Skeletal muscle satellite cell (primary cell): Measurements from ENCODE around the gene FGL2. TPM values are rescaled to one million over a fixed set of nuclear protein-coding genes. Genes with fewer than 3 reads are reported as not detected.
A peak's percentile ranks its signal among the peaks of the same experiment; 100 is the strongest.

Source experiments
- H3K27me3 ChIP-seq: 2 replicates; pipeline ENCODE4 v1.7.0; 2013; ENCODE audit warnings: low read length; ENCODE audit not compliant: control insufficient read depth, insufficient read depth
- H3K36me3 ChIP-seq: 2 replicates; pipeline ENCODE4 v1.7.0; 2013; ENCODE audit warnings: mild to moderate bottlenecking, control low read depth, low read length; ENCODE audit not compliant: insufficient read depth
- H3K4me1 ChIP-seq: 2 replicates; pipeline ENCODE4 v1.7.0; 2013; ENCODE audit warnings: low read length; ENCODE audit not compliant: control insufficient read depth, insufficient read depth
- H3K4me2 ChIP-seq: 2 replicates; pipeline ENCODE4 v1.7.0; 2013; ENCODE audit warnings: mild to moderate bottlenecking, low read length
- H3K4me3 ChIP-seq: 2 replicates; pipeline ENCODE4 v1.7.0; 2013; ENCODE audit warnings: low read length
- H3K9ac ChIP-seq: 2 replicates; pipeline ENCODE4 v1.7.0; 2013; ENCODE audit warnings: mild to moderate bottlenecking, low read depth, low read length, moderate library complexity
- H3K9me3 ChIP-seq: replicated peaks from 2 replicates; pipeline ENCODE4 v1.7.0; 2013; ENCODE audit warnings: mild to moderate bottlenecking, control low read depth, low read length
- total RNA-seq: library from RNA; depleted of rRNA; stranded (reverse); fragments of >200 nt; gene quantifications from 2 replicates; pipeline ENCODE4 v1.2.3, GENCODE V29; 2012; rRNA removed

Gene FGL2, protein sequence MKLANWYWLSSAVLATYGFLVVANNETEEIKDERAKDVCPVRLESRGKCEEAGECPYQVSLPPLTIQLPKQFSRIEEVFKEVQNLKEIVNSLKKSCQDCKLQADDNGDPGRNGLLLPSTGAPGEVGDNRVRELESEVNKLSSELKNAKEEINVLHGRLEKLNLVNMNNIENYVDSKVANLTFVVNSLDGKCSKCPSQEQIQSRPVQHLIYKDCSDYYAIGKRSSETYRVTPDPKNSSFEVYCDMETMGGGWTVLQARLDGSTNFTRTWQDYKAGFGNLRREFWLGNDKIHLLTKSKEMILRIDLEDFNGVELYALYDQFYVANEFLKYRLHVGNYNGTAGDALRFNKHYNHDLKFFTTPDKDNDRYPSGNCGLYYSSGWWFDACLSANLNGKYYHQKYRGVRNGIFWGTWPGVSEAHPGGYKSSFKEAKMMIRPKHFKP
- under 0.01 and 0.22 TPM in 2 replicates for total RNA-seq

DNA sequence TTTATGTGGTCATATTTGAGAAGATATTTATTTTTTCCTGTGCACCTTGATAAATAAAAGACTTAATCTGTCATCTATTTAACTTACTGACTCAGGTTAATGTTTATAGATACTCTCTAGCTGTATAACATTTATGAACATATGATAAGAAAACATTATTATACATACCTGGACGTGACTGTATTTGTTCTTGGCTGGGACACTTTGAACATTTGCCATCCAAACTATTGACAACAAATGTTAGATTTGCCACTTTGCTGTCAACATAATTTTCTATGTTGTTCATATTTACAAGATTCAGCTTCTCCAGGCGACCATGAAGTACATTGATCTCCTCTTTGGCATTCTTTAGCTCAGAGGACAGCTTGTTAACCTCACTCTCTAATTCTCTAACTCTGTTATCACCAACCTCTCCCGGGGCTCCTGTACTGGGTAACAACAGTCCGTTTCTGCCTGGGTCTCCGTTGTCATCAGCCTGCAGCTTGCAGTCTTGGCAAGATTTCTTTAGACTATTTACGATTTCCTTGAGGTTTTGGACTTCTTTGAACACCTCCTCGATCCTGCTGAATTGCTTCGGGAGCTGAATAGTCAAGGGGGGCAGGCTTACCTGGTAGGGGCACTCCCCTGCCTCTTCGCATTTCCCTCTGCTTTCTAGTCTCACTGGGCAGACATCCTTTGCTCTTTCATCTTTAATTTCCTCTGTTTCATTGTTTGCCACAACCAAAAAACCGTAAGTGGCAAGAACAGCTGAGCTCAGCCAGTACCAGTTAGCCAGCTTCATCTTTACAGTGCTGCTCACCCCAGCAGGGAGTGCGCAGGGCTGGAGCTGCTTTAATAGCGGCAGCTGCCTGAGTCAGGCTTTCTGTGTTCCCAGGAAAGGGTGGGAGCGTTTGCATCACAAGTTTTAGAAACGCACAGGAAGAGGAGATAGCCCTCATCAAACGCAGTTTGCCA is at the start of gene FGL2:
FGL2 (minus strand) TSS at position 807 of the 954 bp plus-strand sequence; CDS start at position 781, 26 bp downstream.
- peak within 1 kb of the TSS; percentile 70 for H3K4me3 ChIP-seq
- H3K4me2 ChIP-seq: peak within 1 kb of the TSS; percentile 91
- H3K9ac ChIP-seq: peak within 1 kb of the TSS; percentile 61
- H3K36me3 ChIP-seq: no peaks in the 10 kb centered on the region
- no peaks in the 10 kb centered on the region for H3K9me3 ChIP-seq
- no peaks in the 10 kb centered on the region for H3K27me3 ChIP-seq
- peaks cover 11% of the 10 kb centered on the region for H3K4me1 ChIP-seq

DNA sequence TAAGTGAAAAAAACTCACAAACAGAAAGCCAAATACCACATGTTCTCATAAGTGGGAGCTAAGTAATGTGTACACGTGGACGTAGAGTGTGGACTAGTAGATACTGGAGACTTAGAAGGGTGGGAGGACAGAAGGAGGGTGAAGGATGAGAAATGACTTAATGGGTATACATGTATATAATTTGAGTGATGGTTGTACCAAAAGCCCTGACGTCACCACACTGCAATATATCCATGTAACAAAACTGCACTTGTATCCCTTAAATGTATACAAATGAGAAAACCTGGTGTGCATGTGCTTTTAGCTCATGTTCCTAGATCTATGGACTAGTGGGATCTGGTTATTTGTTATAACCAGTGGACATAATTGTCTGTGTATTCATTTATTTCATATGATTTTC is 48.5 kb upstream of the FGL2 start:
- Histone ChIP-seq H3K36me3 (no peaks in the 10 kb centered on the region), H3K4me3 (no peak overlapping the region), H3K9me3 (no peaks in the 10 kb centered on the region), H3K27me3 (no peaks in the 10 kb centered on the region), H3K4me2 (no peak overlapping the region), H3K9ac (no peak overlapping the region), H3K4me1 (peaks cover 25% of the 10 kb centered on the region)

DNA sequence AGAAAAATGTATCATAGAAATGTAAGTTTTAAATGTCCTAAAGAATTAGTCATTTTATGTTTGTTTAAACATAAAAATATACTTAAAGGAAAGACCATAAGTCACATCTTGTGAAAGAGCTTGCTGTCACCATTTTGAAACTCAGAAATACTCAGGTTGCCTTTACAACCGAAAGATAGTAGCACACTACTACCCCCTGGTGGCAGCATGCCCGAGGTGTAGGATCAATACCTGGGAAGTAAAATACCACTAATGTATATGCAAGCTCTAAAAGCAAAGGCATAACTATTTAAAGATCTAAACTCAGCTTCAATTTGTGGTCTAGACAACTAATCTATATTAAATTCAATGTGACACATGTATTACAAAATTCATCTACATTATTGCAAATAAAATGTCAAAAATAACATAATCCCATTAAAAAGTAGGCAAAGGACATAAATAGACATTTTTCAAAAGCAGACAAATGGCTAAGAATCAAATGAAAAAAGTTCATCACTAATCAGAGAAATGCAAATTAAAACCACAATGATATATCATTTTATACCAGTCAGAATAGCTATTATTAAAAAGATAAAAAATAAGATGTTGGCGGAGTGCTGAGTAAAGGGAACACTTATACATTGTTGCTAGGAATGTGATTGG is 47.7 kb upstream of the FGL2 start:
- Histone ChIP-seq H3K4me2 (no peak overlapping the region), H3K4me3 (no peak overlapping the region), H3K4me1 (peaks cover 25% of the 10 kb centered on the region), H3K9me3 (no peaks in the 10 kb centered on the region), H3K9ac (no peak overlapping the region), H3K27me3 (no peaks in the 10 kb centered on the region), H3K36me3 (no peaks in the 10 kb centered on the region)

DNA sequence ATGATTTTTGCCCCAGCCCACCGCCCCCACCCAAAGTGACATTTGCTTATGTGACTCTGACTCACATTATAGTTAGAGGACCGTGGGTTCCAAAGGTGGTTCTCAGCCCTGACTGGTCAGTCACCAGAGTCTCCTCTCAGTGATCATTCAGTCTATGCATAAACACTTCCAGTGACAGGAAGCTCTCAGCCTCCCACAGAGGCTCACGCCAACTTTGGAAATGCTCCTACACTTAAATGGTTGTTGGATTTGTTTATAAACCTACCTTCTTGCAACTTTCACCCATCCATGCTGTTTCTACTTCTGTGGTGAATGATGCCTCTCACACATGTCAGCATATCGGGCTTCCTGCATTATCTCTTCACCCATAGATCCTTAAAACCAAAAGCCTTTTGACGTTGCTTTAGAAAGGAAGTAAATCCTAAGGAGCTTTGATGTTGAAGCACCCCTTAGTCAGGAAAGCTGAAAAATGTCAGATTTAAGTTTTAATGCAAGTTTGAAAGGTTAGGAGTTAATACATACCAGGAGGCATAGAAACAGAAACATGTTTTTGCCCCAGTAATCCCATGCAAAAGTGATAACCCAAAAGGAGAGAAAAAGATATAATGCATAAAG is 46.5 kb upstream of the FGL2 start:
- H3K9me3 ChIP-seq: no peaks in the 10 kb centered on the region
- peak overlapping the region; percentile 60 for H3K4me2 ChIP-seq
- no peak overlapping the region for H3K4me3 ChIP-seq
- peaks cover 25% of the 10 kb centered on the region for H3K4me1 ChIP-seq
- no peaks in the 10 kb centered on the region for H3K36me3 ChIP-seq
- no peaks in the 10 kb centered on the region for H3K27me3 ChIP-seq
- H3K9ac ChIP-seq: no peak overlapping the region

DNA sequence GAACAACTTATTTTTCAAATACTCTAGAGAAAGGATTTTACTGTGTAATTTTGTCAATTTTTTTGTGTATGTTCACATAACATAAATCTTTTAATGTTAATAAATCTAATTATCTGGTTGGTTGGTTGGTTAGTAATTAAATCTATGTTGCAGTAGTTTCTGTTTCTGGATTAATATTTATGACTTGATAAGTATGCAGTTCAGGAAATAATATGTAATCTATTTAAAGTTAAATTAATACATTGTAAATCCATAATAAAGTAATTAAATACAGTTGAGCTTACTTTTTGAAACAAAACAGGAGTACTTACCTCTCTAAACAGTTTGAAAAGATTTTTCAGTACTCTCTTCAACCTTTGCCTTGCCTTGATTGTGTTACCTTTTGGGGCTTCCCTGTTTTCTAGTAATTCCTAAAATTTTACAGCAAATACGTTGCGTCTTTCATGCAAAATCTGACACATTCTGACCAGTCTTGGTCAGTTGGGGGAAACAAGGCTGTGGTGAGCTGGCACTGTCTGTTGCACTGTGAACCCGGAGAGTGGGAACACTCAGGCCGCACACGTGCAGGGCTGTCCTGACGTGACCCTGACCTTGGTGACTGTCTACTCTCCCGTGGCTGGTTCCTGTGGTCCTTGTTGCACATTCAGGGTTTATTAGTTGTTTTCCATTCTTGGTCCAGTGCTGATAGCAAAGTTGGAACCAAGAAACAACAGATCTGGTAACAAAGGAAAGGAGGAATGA is 45.6 kb upstream of the FGL2 start:
- Histone ChIP-seq H3K9ac (no peak overlapping the region), H3K4me3 (peak overlapping the region; percentile 7), H3K4me2 (peak overlapping the region; percentile 22), H3K9me3 (no peaks in the 10 kb centered on the region), H3K4me1 (peaks cover 25% of the 10 kb centered on the region), H3K27me3 (no peaks in the 10 kb centered on the region), H3K36me3 (no peaks in the 10 kb centered on the region)

DNA sequence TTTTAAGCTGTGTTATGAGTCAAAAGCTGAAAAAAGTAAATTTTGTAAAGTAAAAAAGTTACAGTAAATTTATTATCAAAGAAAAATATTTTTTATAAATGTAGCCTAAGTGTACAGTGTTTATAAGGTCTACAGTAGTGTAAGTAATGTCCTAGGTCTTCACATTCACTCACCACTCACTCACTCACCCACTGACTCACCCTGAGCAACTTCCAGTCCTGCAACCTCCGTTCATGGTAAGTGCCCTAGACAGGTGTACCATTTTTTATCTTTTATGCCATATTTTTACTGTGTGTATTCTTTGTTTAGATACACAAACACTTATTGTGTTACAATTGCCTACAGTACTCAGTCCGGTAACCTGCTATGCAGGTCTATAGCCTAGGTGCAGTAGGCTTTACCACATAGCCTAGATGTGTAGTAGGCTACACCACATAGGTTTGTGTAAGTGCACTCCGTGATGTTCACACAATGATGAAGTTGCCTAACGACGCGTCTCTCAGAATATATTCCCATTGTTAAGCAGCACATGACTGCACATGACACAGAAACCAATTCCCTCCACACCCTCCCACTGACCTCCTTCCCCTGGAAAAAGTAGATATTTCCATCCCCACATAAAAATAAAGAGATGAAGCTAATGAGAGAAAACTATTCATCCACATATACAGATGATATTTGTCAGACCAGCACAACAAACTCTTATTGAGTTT is 44.8 kb upstream of the FGL2 start:
- Histone ChIP-seq H3K36me3 (no peaks in the 10 kb centered on the region), H3K4me1 (peaks cover 25% of the 10 kb centered on the region), H3K4me3 (no peak overlapping the region), H3K9me3 (no peaks in the 10 kb centered on the region), H3K27me3 (no peaks in the 10 kb centered on the region), H3K9ac (no peak overlapping the region), H3K4me2 (no peak overlapping the region)

DNA sequence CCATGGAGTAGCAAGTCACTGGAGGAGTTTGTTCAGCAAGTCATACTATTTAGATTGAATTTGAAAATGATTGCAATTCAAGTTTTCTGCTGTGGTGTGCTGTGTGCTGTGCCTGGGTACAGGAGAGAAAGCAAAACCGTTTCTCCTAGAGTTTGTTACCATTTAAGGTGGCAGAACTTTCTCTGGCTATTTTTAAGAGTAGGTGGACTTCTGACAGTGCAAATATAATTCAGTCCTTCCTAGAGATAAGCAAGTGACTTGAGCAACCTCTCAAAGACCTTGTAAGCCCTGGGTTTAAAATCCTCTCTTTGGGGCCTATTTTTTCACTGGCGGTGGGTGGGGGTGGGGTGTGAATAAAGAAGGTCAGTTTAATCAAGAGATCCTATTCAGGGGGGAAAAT is 42.9 kb upstream of the FGL2 start:
- Histone ChIP-seq H3K9ac (no peak overlapping the region), H3K27me3 (no peaks in the 10 kb centered on the region), H3K4me3 (no peak overlapping the region), H3K4me1 (peaks cover 32% of the 10 kb centered on the region), H3K36me3 (no peaks in the 10 kb centered on the region), H3K4me2 (no peak overlapping the region), H3K9me3 (no peaks in the 10 kb centered on the region)

DNA sequence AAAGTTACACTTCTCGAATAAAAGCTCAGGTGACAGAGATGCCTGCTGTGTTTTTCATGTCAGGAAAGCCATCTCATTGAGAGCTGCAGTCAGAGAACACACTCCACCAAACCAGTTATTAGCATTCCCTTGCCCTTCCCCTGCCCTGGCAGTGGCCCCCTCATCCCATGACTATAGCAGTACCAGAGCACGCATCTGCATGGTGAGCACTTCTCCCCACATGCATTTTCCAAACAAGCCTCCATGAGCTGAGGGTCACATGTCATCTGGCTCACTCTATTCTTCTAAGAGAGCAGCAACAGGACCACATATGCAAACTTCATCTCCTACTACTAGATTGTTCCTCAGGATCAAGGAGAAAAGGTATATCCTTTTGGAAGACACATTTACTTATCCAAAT is 42.4 kb upstream of the FGL2 start:
- no peaks in the 10 kb centered on the region for H3K27me3 ChIP-seq
- H3K4me3 ChIP-seq: no peak overlapping the region
- H3K4me2 ChIP-seq: no peak overlapping the region
- H3K9ac ChIP-seq: no peak overlapping the region
- no peaks in the 10 kb centered on the region for H3K9me3 ChIP-seq
- H3K4me1 ChIP-seq: peaks cover 31% of the 10 kb centered on the region
- no peaks in the 10 kb centered on the region for H3K36me3 ChIP-seq

DNA sequence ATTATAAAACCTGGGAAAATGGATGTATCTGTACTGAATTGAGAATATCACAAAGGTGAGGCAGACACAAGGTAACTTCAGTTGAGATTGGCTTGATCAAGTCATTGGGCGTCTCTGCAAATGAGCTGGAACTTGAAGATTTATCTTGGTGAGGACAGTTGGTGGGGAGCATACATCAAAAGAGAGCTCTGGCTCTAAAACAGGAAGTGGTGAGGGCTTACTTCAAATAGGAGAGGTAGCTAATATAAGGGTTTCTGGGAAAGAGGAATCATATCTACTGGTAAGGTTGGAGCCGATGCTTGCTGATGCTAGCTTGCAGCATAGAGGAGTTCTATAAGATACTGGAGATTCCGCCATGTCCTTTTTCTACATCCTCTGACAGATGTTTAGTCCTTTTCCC is 39.9 kb upstream of the FGL2 start:
- H3K4me2 ChIP-seq: no peak overlapping the region
- peaks cover 10% of the 10 kb centered on the region for H3K4me1 ChIP-seq
- H3K9me3 ChIP-seq: no peaks in the 10 kb centered on the region
- H3K27me3 ChIP-seq: no peaks in the 10 kb centered on the region
- H3K36me3 ChIP-seq: no peaks in the 10 kb centered on the region
- no peak overlapping the region for H3K9ac ChIP-seq
- no peak overlapping the region for H3K4me3 ChIP-seq

DNA sequence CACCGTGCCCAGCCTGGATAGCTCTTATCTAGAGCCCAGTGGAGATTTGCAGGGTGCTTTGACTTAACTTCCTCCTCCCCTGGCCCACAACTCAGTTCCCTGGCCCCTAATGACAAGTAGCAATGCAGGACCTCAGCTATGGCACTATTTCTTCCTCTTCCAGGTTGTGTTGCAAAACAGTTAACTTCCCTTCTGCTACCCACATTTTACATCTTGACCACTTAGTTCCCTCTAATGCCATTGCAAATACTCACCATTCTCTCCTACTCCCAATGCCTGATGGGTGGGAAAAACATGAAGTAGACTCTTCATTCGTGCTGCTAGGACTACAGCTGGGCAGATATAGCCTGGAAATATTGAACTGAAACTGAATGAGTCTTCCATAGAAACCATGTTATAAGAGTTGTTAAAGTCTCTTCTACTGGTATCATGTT is 39.1 kb upstream of the FGL2 start:
- peaks cover 7% of the 10 kb centered on the region for H3K4me1 ChIP-seq
- no peak overlapping the region for H3K4me3 ChIP-seq
- H3K9me3 ChIP-seq: no peaks in the 10 kb centered on the region
- no peaks in the 10 kb centered on the region for H3K27me3 ChIP-seq
- no peak overlapping the region for H3K4me2 ChIP-seq
- no peak overlapping the region for H3K9ac ChIP-seq
- no peaks in the 10 kb centered on the region for H3K36me3 ChIP-seq
